Suprapubic skin (tissue), 4 donors: ENCODE results near the gene TGFB3. TPM values are rescaled to one million over a fixed set of nuclear protein-coding genes. Genes with fewer than 3 reads are reported as not detected.

Experiments
- DNase-seq, 2 donors: peaks; one replicate each; pipeline ENCODE4 v3.0.0-alpha.2; 2019; ENCODE audit warnings: low spot score in 2 of 2
- H3K27ac ChIP-seq: fragments of 200-600 bp; sonication (generic); one replicate; pipeline ENCODE4 v1.5.1; 2019
- H3K27me3 ChIP-seq: fragments of 200-600 bp; sonication (generic); one replicate; pipeline ENCODE4 v1.5.1; 2019
- H3K36me3 ChIP-seq: fragments of 200-600 bp; sonication (generic); one replicate; pipeline ENCODE4 v1.5.1; 2019
- H3K4me1 ChIP-seq: fragments of 200-600 bp; sonication (generic); one replicate; pipeline ENCODE4 v1.5.1; 2019
- H3K4me3 ChIP-seq: fragments of 200-600 bp; sonication (generic); one replicate; pipeline ENCODE4 v1.5.1; 2019; ENCODE audit warnings: mild to moderate bottlenecking
- H3K9me3 ChIP-seq: fragments of 200-600 bp; sonication (generic); one replicate; pipeline ENCODE4 v1.5.1; 2019
- CTCF ChIP-seq, 2 donors: fragments of 200-600 bp in 1 of 2; fragments of 450-650 bp in 1 of 2; sonication (generic) in 1 of 2; IDR thresholded peaks; one replicate each; pipeline ENCODE4 v1.5.1; 2016 to 2019; ENCODE audit warnings: antibody characterized with exemption in 2 of 2, mild to moderate bottlenecking in 1 of 2, moderate library complexity in 1 of 2
- EP300 ChIP-seq: sonication (generic); formaldehyde crosslinking; IDR thresholded peaks from one replicate; pipeline ENCODE4 v1.6.1; 2017; ENCODE audit warnings: antibody characterized with exemption
- POLR2A ChIP-seq, 2 donors: fragments of 450-650 bp; IDR thresholded peaks; one replicate each; pipeline ENCODE4 v1.6.1; 2017; ENCODE audit warnings: antibody characterized with exemption in 2 of 2, mild to moderate bottlenecking in 2 of 2, moderate library complexity in 2 of 2
- POLR2AphosphoS5 ChIP-seq, 3 donors: sonication (generic); formaldehyde crosslinking; IDR thresholded peaks; one replicate each; pipeline ENCODE4 v1.6.1; 2017; ENCODE audit warnings: antibody characterized with exemption in 3 of 3
- WGBS: methylation state at CpG from one replicate; pipeline ENCODE4 v1.1.5; 2018; 5-methylcytosine and 5-hydroxymethylcytosine counted together
- total RNA-seq, 4 donors: library from RNA; depleted of rRNA; stranded (reverse); fragments of >200 nt; gene quantifications; one replicate each; pipeline ENCODE4 v1.1.0, GENCODE V29; 2016

Gene TGFB3
- total RNA-seq, 4 donors from 2014 or later: 3.3 to 6.4 (median 5.0) TPM

GRCh38 chr14:75915045-75915444 is 66.8 kb downstream of the TGFB3 start:
- Histone ChIP-seq H3K27ac (no peak overlapping the region), H3K4me1 (no peaks in the 10 kb centered on the region), H3K36me3 (no peaks in the 10 kb centered on the region), H3K4me3 (no peak overlapping the region), H3K27me3 (no peaks in the 10 kb centered on the region), H3K9me3 (no peaks in the 10 kb centered on the region)
- WGBS: 92% methylated on average over 2 of the region's 2 CpGs
- DNase-seq: no peak
- TF ChIP-seq EP300: no peak
- TF ChIP-seq POLR2A (IDR thresholded peaks at IDR 0.05): no peak
- TF ChIP-seq CTCF (IDR thresholded peaks at IDR 0.05): no peak
- TF ChIP-seq POLR2AphosphoS5 (IDR thresholded peaks at IDR 0.05): no peak

GRCh38 chr14:75913183-75913582 is 68.6 kb downstream of the TGFB3 start:
- Histone ChIP-seq H3K27me3 (no peaks in the 10 kb centered on the region), H3K4me1 (no peaks in the 10 kb centered on the region), H3K36me3 (no peaks in the 10 kb centered on the region), H3K27ac (no peak overlapping the region), H3K4me3 (no peak overlapping the region), H3K9me3 (no peaks in the 10 kb centered on the region)
- no peak for TF ChIP-seq POLR2A (IDR thresholded peaks at IDR 0.05)
- no peak for TF ChIP-seq POLR2AphosphoS5 (IDR thresholded peaks at IDR 0.05)
- TF ChIP-seq EP300: no peak
- no peak for TF ChIP-seq CTCF (IDR thresholded peaks at IDR 0.05)
- 94% methylated on average over 2 of the region's 2 CpGs for WGBS
- no peak for DNase-seq

- no peak for DNase-seq
These were observed 69.9 kb downstream of the TGFB3 start for GRCh38 chr14:75911883-75912282.

GRCh38 chr14:75910048-75910447 is 71.7 kb downstream of the TGFB3 start:
- H3K9me3 ChIP-seq: no peaks in the 10 kb centered on the region
- H3K27ac ChIP-seq: no peak overlapping the region
- H3K36me3 ChIP-seq: no peaks in the 10 kb centered on the region
- DNase-seq: no peak
- WGBS: 61% methylated on average over 2 of the region's 2 CpGs
- TF ChIP-seq EP300: no peak
- TF ChIP-seq POLR2A (IDR thresholded peaks at IDR 0.05): no peak
- TF ChIP-seq POLR2AphosphoS5 (IDR thresholded peaks at IDR 0.05): no peak
- no peak for TF ChIP-seq CTCF (IDR thresholded peaks at IDR 0.05)
- peaks cover 3% of the 10 kb centered on the region for H3K4me1 ChIP-seq
- H3K4me3 ChIP-seq: no peak overlapping the region
- no peaks in the 10 kb centered on the region for H3K27me3 ChIP-seq

More at GRCh38 chr14:75911883-75912282, 69.9 kb downstream of the TGFB3 start:
- H3K27me3 ChIP-seq: no peaks in the 10 kb centered on the region
- no peak overlapping the region for H3K27ac ChIP-seq
- WGBS: 78% methylated on average over 7 of the region's 7 CpGs
- no peaks in the 10 kb centered on the region for H3K4me1 ChIP-seq
- H3K4me3 ChIP-seq: no peak overlapping the region
- no peaks in the 10 kb centered on the region for H3K9me3 ChIP-seq
- TF ChIP-seq EP300 (no peak), POLR2AphosphoS5 (IDR thresholded peaks at IDR 0.05) (no peak), CTCF (IDR thresholded peaks at IDR 0.05) (no peak), POLR2A (IDR thresholded peaks at IDR 0.05) (no peak)
- H3K36me3 ChIP-seq: no peaks in the 10 kb centered on the region

- Histone ChIP-seq H3K4me1 (peaks cover 3% of the 10 kb centered on the region), H3K27me3 (no peaks in the 10 kb centered on the region), H3K4me3 (no peak overlapping the region), H3K36me3 (no peaks in the 10 kb centered on the region), H3K27ac (no peak overlapping the region), H3K9me3 (no peaks in the 10 kb centered on the region)
- no peak for DNase-seq
- 82% methylated on average over 3 of the region's 3 CpGs for WGBS
- TF ChIP-seq POLR2AphosphoS5 (IDR thresholded peaks at IDR 0.05): no peak
- no peak for TF ChIP-seq POLR2A (IDR thresholded peaks at IDR 0.05)
- TF ChIP-seq EP300: no peak
These were observed 72.2 kb downstream of the TGFB3 start for GRCh38 chr14:75909630-75910029.

Other genes starting within 250 kb of the TGFB3 start
- 10 to 100 TPM; 20.3 to 27.8 (median 22.0) TPM for gene IFT43, start 3.8 kb upstream of the TGFB3 start, total RNA-seq
- gene GPATCH2L, start 169.9 kb upstream of the TGFB3 start, total RNA-seq: 10 to 100 TPM; 27.6 to 69.9 (median 43.0) TPM